Cardiac muscle cell (in vitro differentiated cells and primary cell): ENCODE data around the gene CCDC50. TPM values are rescaled to one million over a fixed set of nuclear protein-coding genes. Genes with fewer than 3 reads are reported as not detected.

Source experiments
- DNase-seq, 2 donors: peaks; one replicate each; pipeline versions ENCODE4 v3.0.0 to v3.0.0-alpha.2; 2010 to 2017; ENCODE audit warnings: low read depth in 1 of 2, low spot score in 1 of 2
- H3K27ac ChIP-seq: fragments of 200-600 bp; sonication (generic); 2 replicates; pipeline ENCODE4 v1.5.1; 2016
- H3K27me3 ChIP-seq: fragments of 200-600 bp; sonication (generic); 2 replicates; pipeline ENCODE4 v1.6.0; 2016; ENCODE audit warnings: control low read depth
- H3K36me3 ChIP-seq: fragments of 200-600 bp; sonication (generic); 2 replicates; pipeline ENCODE4 v1.5.1; 2016; ENCODE audit warnings: control low read depth
- H3K4me1 ChIP-seq: fragments of 200-600 bp; sonication (generic); 2 replicates; pipeline ENCODE4 v1.8.1; 2017; ENCODE audit warnings: low read depth, mild to moderate bottlenecking, mixed run types
- H3K4me3 ChIP-seq: fragments of 200-600 bp; sonication (generic); 2 replicates; pipeline ENCODE4 v1.5.1; 2016; ENCODE audit warnings: mild to moderate bottlenecking
- H3K9me3 ChIP-seq: fragments of 200-600 bp; sonication (generic); 2 replicates; pipeline ENCODE4 v1.5.1; 2017; ENCODE audit warnings: low read depth, mild to moderate bottlenecking, control low read depth
- polyA plus RNA-seq: library from polyadenylated mRNA; unstranded; fragments of >200 nt; fragmentation: Nextera tagmentation; extraction: Ambion mirVana; gene quantifications from 2 replicates; pipeline ENCODE4 v1.2.1, GENCODE V29; 2016
- total RNA-seq: library from RNA; depleted of rRNA; stranded (reverse); fragments of >200 nt; gene quantifications from 2 replicates; pipeline ENCODE4 v1.2.3, GENCODE V29; 2016
- TF ChIP-seq, protein P1 (sequence below): IDR thresholded peaks from 2 replicates; pipeline ENCODE4 v1.5.1; 2012; ENCODE audit warnings: low read depth, mild to moderate bottlenecking, low read length

Gene CCDC50
- total and polyA plus RNA-seq, 2 experiments from 2014 or later, result 25.3 to 82.3 TPM

DNA sequence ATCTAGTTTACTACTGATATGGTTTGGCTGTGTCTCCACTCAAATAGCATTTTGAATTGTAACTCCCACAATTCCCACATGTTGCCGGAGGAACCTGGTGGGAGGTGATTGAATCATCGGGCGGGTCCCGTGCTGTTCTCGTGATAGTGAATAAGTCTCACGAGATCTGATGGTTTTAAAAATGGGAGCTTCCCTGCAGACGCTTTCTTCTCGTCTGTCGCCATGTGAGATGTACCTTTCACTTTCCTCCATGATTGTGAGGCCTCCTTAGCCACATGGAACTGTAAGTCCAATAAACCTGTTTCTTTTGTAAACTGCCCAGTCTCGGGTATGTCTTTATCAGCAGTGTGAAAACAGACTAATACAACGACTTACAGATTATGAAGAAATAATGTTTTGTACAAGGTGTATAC is 96.1 kb downstream of the CCDC50 start:
- Histone ChIP-seq H3K4me1 (peaks cover 9% of the 10 kb centered on the region), H3K4me3 (no peak overlapping the region), H3K27ac (no peak overlapping the region), H3K36me3 (no peaks in the 10 kb centered on the region), H3K27me3 (no peaks in the 10 kb centered on the region), H3K9me3 (no peaks in the 10 kb centered on the region)
- DNase-seq, result peak in 1 of 2 donors; percentile 13
- TF ChIP-seq, protein P1, sequence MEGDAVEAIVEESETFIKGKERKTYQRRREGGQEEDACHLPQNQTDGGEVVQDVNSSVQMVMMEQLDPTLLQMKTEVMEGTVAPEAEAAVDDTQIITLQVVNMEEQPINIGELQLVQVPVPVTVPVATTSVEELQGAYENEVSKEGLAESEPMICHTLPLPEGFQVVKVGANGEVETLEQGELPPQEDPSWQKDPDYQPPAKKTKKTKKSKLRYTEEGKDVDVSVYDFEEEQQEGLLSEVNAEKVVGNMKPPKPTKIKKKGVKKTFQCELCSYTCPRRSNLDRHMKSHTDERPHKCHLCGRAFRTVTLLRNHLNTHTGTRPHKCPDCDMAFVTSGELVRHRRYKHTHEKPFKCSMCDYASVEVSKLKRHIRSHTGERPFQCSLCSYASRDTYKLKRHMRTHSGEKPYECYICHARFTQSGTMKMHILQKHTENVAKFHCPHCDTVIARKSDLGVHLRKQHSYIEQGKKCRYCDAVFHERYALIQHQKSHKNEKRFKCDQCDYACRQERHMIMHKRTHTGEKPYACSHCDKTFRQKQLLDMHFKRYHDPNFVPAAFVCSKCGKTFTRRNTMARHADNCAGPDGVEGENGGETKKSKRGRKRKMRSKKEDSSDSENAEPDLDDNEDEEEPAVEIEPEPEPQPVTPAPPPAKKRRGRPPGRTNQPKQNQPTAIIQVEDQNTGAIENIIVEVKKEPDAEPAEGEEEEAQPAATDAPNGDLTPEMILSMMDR, result no peak

GRCh38 chr3:191426311-191426710 is 97.1 kb downstream of the CCDC50 start:
- TF ChIP-seq, protein P1, result no peak
- Histone ChIP-seq H3K4me3 (no peak overlapping the region), H3K9me3 (no peaks in the 10 kb centered on the region), H3K27ac (no peak overlapping the region), H3K4me1 (peaks cover 9% of the 10 kb centered on the region), H3K27me3 (no peaks in the 10 kb centered on the region), H3K36me3 (no peaks in the 10 kb centered on the region)
- DNase-seq, result no peak

GRCh38 chr3:191428177-191428576 is 99.0 kb downstream of the CCDC50 start:
- TF ChIP-seq, protein P1, result no peak
- no peak overlapping the region for H3K4me3 ChIP-seq
- DNase-seq, result no peak
- peaks cover 9% of the 10 kb centered on the region for H3K4me1 ChIP-seq
- H3K9me3 ChIP-seq, result no peaks in the 10 kb centered on the region
- H3K27ac ChIP-seq, result no peak overlapping the region
- no peaks in the 10 kb centered on the region for H3K27me3 ChIP-seq
- no peaks in the 10 kb centered on the region for H3K36me3 ChIP-seq

DNA sequence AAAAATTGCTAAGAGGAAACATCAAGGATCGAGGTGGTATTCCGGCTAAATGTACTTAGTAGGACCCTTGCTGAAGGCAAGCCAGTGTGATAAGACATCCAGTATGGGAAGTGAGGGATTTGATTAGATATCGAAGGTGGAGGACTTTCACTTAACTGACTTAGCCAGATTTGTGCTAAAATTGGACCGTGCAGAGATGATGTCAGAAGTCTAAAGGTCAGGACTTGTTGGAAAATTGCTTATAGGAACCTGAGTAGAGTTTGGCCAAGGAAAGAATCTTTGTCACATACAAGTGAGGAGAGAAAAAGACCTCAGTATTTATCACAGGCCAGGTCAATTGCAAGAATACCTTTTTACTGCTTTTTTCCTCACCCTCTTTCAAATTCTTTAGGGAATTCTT is 100.9 kb downstream of the CCDC50 start:
- TF ChIP-seq, protein P1, result no peak
- no peaks in the 10 kb centered on the region for H3K36me3 ChIP-seq
- no peaks in the 10 kb centered on the region for H3K9me3 ChIP-seq
- H3K27me3 ChIP-seq, result no peaks in the 10 kb centered on the region
- DNase-seq, result no peak
- H3K4me1 ChIP-seq, result peaks cover 7% of the 10 kb centered on the region
- no peak overlapping the region for H3K27ac ChIP-seq
- no peak overlapping the region for H3K4me3 ChIP-seq

- no peak overlapping the region for H3K27ac ChIP-seq
- H3K9me3 ChIP-seq, result no peaks in the 10 kb centered on the region
- no peaks in the 10 kb centered on the region for H3K36me3 ChIP-seq
- H3K4me3 ChIP-seq, result no peak overlapping the region
- no peaks in the 10 kb centered on the region for H3K27me3 ChIP-seq
- no peak for DNase-seq
- peaks cover 5% of the 10 kb centered on the region for H3K4me1 ChIP-seq
- TF ChIP-seq, protein P1, result no peak
Observed at GRCh38 chr3:191431160-191431822, 102.1 kb downstream of the CCDC50 start.

- TF ChIP-seq, protein P1, result no peak
- Histone ChIP-seq H3K27ac (no peak overlapping the region), H3K36me3 (no peaks in the 10 kb centered on the region), H3K4me1 (peaks cover 5% of the 10 kb centered on the region), H3K4me3 (no peak overlapping the region), H3K9me3 (no peaks in the 10 kb centered on the region), H3K27me3 (no peaks in the 10 kb centered on the region)
- no peak for DNase-seq
Observed at GRCh38 chr3:191432162-191432561, 103.0 kb downstream of the CCDC50 start.
